Body of pancreas (tissue), 4 donors: Measurements from ENCODE around the gene TRMT10C. TPM values are rescaled to one million over a fixed set of nuclear protein-coding genes. Genes with fewer than 3 reads are reported as not detected.

Source experiments
- ATAC-seq: fragments of 150-250 bp; one replicate; pipeline ENCODE4 v1.9.1; 2016
- DNase-seq, 4 donors: peaks; one replicate each; pipeline ENCODE4 v3.0.0-alpha.2; 2019
- H3K27ac ChIP-seq, 4 donors: fragments of 200-600 bp; sonication (generic); 1 replicate in 3 of 4; 2 replicates in 1 of 4; pipeline versions ENCODE4 v1.5.1 to v1.6.1; 2016 to 2019; ENCODE audit warnings: mild to moderate bottlenecking in 1 of 4, mixed read lengths in 1 of 4, moderate library complexity in 1 of 4
- H3K27me3 ChIP-seq, 2 donors: fragments of 200-600 bp; sonication (generic); one replicate each; pipeline ENCODE4 v1.6.0; 2016; ENCODE audit warnings: mild to moderate bottlenecking in 1 of 2
- H3K36me3 ChIP-seq, 2 donors: fragments of 200-600 bp; sonication (generic); replicated peaks in 1 of 2; 2 replicates each; pipeline ENCODE4 v1.5.1; 2016; ENCODE audit warnings: low read depth in 2 of 2; ENCODE audit not compliant: insufficient read depth in 1 of 2
- H3K4me1 ChIP-seq: fragments of 200-600 bp; sonication (generic); one replicate; pipeline ENCODE4 v1.6.0; 2016
- H3K4me3 ChIP-seq, 2 donors: fragments of 200-600 bp; sonication (generic); 1 replicate in 1 of 2; 2 replicates in 1 of 2; pipeline ENCODE4 v1.5.1; 2016 to 2019
- H3K9me3 ChIP-seq, 3 donors: fragments of 200-600 bp; sonication (generic); 1 replicate in 2 of 3; 2 replicates in 1 of 3; pipeline ENCODE4 v1.5.1; 2016
- CTCF ChIP-seq, 7 experiments: fragments of 450-650 bp in 4 of 7; fragments of 200-600 bp in 3 of 7; sonication (generic) in 3 of 7; IDR thresholded peaks; one replicate each; pipeline ENCODE4 v1.5.1; 2016 to 2019; ENCODE audit warnings: antibody characterized with exemption in 7 of 7
- POLR2A ChIP-seq, 3 donors: fragments of 450-650 bp; IDR thresholded peaks; one replicate each; pipeline ENCODE4 v1.6.1; 2016; ENCODE audit warnings: antibody characterized with exemption in 3 of 3, mild to moderate bottlenecking in 2 of 3
- WGBS, 2 donors: methylation state at CpG; one replicate each; pipeline ENCODE4 v1.1.5; 2017; 5-methylcytosine and 5-hydroxymethylcytosine counted together
- intact Hi-C: fragments of 100-400 bp; cut with DNase I; formaldehyde crosslinking; loops from one replicate; pipeline ENCODE4 v1.15.1; 2023
- total RNA-seq, 2 donors: library from RNA; depleted of rRNA; stranded (reverse); fragments of >200 nt; gene quantifications; one replicate each; pipeline ENCODE4 v1.1.0, GENCODE V29; 2016

The TRMT10C gene
- 1 to 10 TPM; 3.3 to 9.9 TPM for total RNA-seq

GRCh38 chr3:101561630-101562328, at the start of gene TRMT10C:
TRMT10C (plus strand) TSS chr3:101561868; CDS start chr3:101564782, 2,914 bp downstream.
- intact Hi-C loops, result no loop called here
- no peaks in the 10 kb centered on the region for H3K27me3 ChIP-seq
- TF ChIP-seq CTCF (IDR thresholded peaks at IDR 0.05) (no peak), POLR2A (IDR thresholded peaks at IDR 0.05) (peak; percentile 46 to 86 (median 85))
- peaks cover 12% of the 10 kb centered on the region for H3K4me1 ChIP-seq
- peak within 1 kb of the TSS; percentile 57 to 58 for H3K4me3 ChIP-seq
- ATAC-seq, result peak; percentile 97
- H3K27ac ChIP-seq, result peak within 1 kb of the TSS; percentile 69 to 85 (median 75)
- DNase-seq, result peak; percentile 87 to 91 (median 89)
- H3K36me3 ChIP-seq, result peaks cover 2 to 4% of the 10 kb centered on the region in 2 donors
- 0 to 1% methylated on average over 25 to 35 of the region's 35 CpGs for WGBS, 2 donors
- H3K9me3 ChIP-seq, result no peaks in the 10 kb centered on the region

GRCh38 chr3:101512396-101512645, 49.3 kb upstream of the TRMT10C start:
- no peak for TF ChIP-seq POLR2A (IDR thresholded peaks at IDR 0.05)
- TF ChIP-seq CTCF (IDR thresholded peaks at IDR 0.05), result no peak
- Histone ChIP-seq H3K36me3 (no peaks in the 10 kb centered on the region), H3K27ac (peak overlapping the region; percentile 54 to 98 (median 89)), H3K4me1 (peaks cover 13% of the 10 kb centered on the region), H3K9me3 (no peaks in the 10 kb centered on the region), H3K27me3 (no peaks in the 10 kb centered on the region), H3K4me3 (peak overlapping the region; percentile 75 to 95)
- DNase-seq (no peak), ATAC-seq (peak; percentile 52)
- WGBS, 2 donors, result 1 to 2% methylated on average over 9 of the region's 9 CpGs
- intact Hi-C loops, result no loop called here

GRCh38 chr3:101512646-101513418, 48.8 kb upstream of the TRMT10C start, which contains the start of gene SENP7:
SENP7 (minus strand) TSS chr3:101513212; CDS start chr3:101513130, 82 bp downstream.
- no peaks in the 10 kb centered on the region for H3K9me3 ChIP-seq
- 0 to 1% methylated on average over 48 to 54 of the region's 54 CpGs for WGBS, 2 donors
- peak within 1 kb of the TSS; percentile 75 to 95 for H3K4me3 ChIP-seq
- intact Hi-C loops, result no loop called here
- DNase-seq, result peak; percentile 85 to 89 (median 88)
- no peaks in the 10 kb centered on the region for H3K27me3 ChIP-seq
- TF ChIP-seq CTCF (IDR thresholded peaks at IDR 0.05) (no peak), POLR2A (IDR thresholded peaks at IDR 0.05) (peak in 2 of 3 donors; percentile 48 to 54)
- peaks cover 13% of the 10 kb centered on the region for H3K4me1 ChIP-seq
- peak; percentile 91 for ATAC-seq
- H3K36me3 ChIP-seq, result no peaks in the 10 kb centered on the region
- peak within 1 kb of the TSS; percentile 54 to 98 (median 89) for H3K27ac ChIP-seq

- ATAC-seq (peak; percentile 69), DNase-seq (no peak)
- Histone ChIP-seq H3K36me3 (no peaks in the 10 kb centered on the region), H3K27me3 (no peaks in the 10 kb centered on the region), H3K27ac (peak overlapping the region; percentile 54 to 98 (median 89)), H3K9me3 (no peaks in the 10 kb centered on the region), H3K4me1 (peaks cover 13% of the 10 kb centered on the region), H3K4me3 (peak overlapping the region; percentile 75 to 95)
- intact Hi-C loops, result no loop called here
- TF ChIP-seq POLR2A (IDR thresholded peaks at IDR 0.05) (peak in 1 of 3 donors; percentile 3), CTCF (IDR thresholded peaks at IDR 0.05) (no peak)
- WGBS, 2 donors, result 7 to 9% methylated on average over 12 of the region's 12 CpGs
Measured at GRCh38 chr3:101513419-101513986, 48.2 kb upstream of the TRMT10C start.
